HepG2 (cell line): ENCODE data around the gene NFE2L3. TPM values are rescaled to one million over a fixed set of nuclear protein-coding genes. Genes with fewer than 3 reads are reported as not detected.

ENCODE experiments used
- ATAC-seq: fragments of 200-7000 bp; cut with Tn5 transposase; 3 replicates; pipeline ENCODE4 v1.9.1; 2020; ENCODE audit warnings: mild to moderate bottlenecking, moderate library complexity
- BruUV-seq: library from RNA; stranded (reverse); fragments of 400-500 nt; replicated peaks from 2 replicates; lab custom pipeline; 2021; lab: Mats Ljungman, UMichigan
- CTCF ChIA-PET: fragments of 300-600 bp; formaldehyde crosslinking; extraction: SDS; loops from one replicate; lab custom pipeline; 2021; ENCODE audit warnings: low total read pairs, inconsistent platforms, low intra/inter-chr PET ratio; lab: Yijun Ruan, JAX
- POLR2A ChIA-PET: fragments of 350-600 bp; sonication (Branson Sonifier 250); formaldehyde crosslinking; loops from one replicate; lab custom pipeline; 2020; ENCODE audit warnings: antibody characterized with exemption, inconsistent platforms; lab: Yijun Ruan, JAX
- DNase-seq: peaks from one replicate; pipeline ENCODE4 v3.0.0-alpha.2; 2015; ENCODE audit warnings: low spot score
- FAIRE-seq: peaks from 3 replicates; lab custom pipeline; 2011; peaks lifted over from hg19 to GRCh38; lab: Jason Lieb, UNC
- H2AFZ ChIP-seq: one replicate; pipeline ENCODE4 v1.6.1; 2011; ENCODE audit warnings: low read length, inconsistent platforms
- H3K27ac ChIP-seq: fragments of 300-600 bp; 3 replicates; pipeline ENCODE4 v1.8.0; 2011; ENCODE audit warnings: mixed run types, mild to moderate bottlenecking, mixed read lengths, low read length, inconsistent platforms; ENCODE audit not compliant: insufficient read depth; ENCODE audit errors: extremely low read length
- H3K27me3 ChIP-seq, 2 experiments: fragments of 200-600 bp in 1 of 2; 2 replicates in 1 of 2; 3 replicates in 1 of 2; pipeline versions ENCODE4 v1.6.0 to v1.8.0; 2011; ENCODE audit warnings: low read length in 2 of 2, mild to moderate bottlenecking in 2 of 2, moderate library complexity in 2 of 2, inconsistent platforms in 1 of 2; ENCODE audit not compliant: insufficient read depth in 2 of 2, control insufficient read depth in 1 of 2
- H3K36me3 ChIP-seq, 2 experiments: fragments of 200-600 bp in 1 of 2; replicated peaks in 1 of 2; 2 replicates in 1 of 2; 3 replicates in 1 of 2; pipeline versions ENCODE4 v1.5.1 to v1.8.0; 2011; ENCODE audit warnings: low read length in 2 of 2, inconsistent platforms in 1 of 2; ENCODE audit not compliant: insufficient read depth in 2 of 2, control insufficient read depth in 1 of 2
- H3K4me1 ChIP-seq: 2 replicates; pipeline ENCODE4 v1.5.1; 2012; ENCODE audit warnings: low read length, inconsistent platforms; ENCODE audit not compliant: insufficient read depth
- H3K4me2 ChIP-seq: 2 replicates; pipeline ENCODE4 v1.6.0; 2011; ENCODE audit warnings: low read depth, low read length, inconsistent platforms
- H3K4me3 ChIP-seq, 3 experiments: fragments of 200-600 bp in 1 of 3; sonication (generic), shearing (Covaris generic) in 1 of 3; replicated peaks in 1 of 3; 2 replicates each; pipeline ENCODE4 v1.5.1; 2011 to 2016; ENCODE audit warnings: low read length in 3 of 3, inconsistent platforms in 2 of 3, low read depth in 2 of 3, mild to moderate bottlenecking in 2 of 3, control low read depth in 1 of 3, mixed read lengths in 1 of 3; ENCODE audit not compliant: insufficient read depth in 1 of 3
- H3K79me2 ChIP-seq: one replicate; pipeline ENCODE4 v1.6.1; 2011; ENCODE audit warnings: low read length, inconsistent platforms; ENCODE audit not compliant: insufficient read depth
- H3K9ac ChIP-seq: 2 replicates; pipeline ENCODE4 v1.6.0; 2011; ENCODE audit warnings: mild to moderate bottlenecking, low read depth, low read length, inconsistent platforms; ENCODE audit not compliant: insufficient read depth
- H3K9me3 ChIP-seq: 2 replicates; pipeline ENCODE4 v1.5.1; 2012; ENCODE audit warnings: mild to moderate bottlenecking, low read length
- H4K20me1 ChIP-seq: 2 replicates; pipeline ENCODE4 v1.6.0; 2011; ENCODE audit warnings: inconsistent platforms, mild to moderate bottlenecking, low read length, moderate library complexity; ENCODE audit not compliant: insufficient read depth
- AHR ChIP-seq: IDR thresholded peaks from 2 replicates; pipeline ENCODE4 v1.6.1; 2018; ENCODE audit warnings: missing genetic modification reagents, missing compliant biosample characterization
- CEBPB ChIP-seq: IDR thresholded peaks from 2 replicates; pipeline ENCODE4 v1.6.1; 2011; ENCODE audit warnings: low read depth, low read length, improper control_type of control experiment, borderline replicate concordance
- KLF6 ChIP-seq: IDR thresholded peaks from 2 replicates; pipeline ENCODE4 v1.8.0; 2016; ENCODE audit warnings: missing biosample characterization, missing genetic modification reagents
- MED8 ChIP-seq: sonication (generic); formaldehyde crosslinking; IDR thresholded peaks from 2 replicates; pipeline ENCODE4 v1.8.1; 2023; ENCODE audit warnings: mild to moderate bottlenecking, missing genetic modification reagents; ENCODE audit not compliant: insufficient replicate concordance
- MEIS1 ChIP-seq: sonication (generic); formaldehyde crosslinking; IDR thresholded peaks from 2 replicates; pipeline ENCODE4 v1.9.0; 2021; ENCODE audit warnings: mild to moderate bottlenecking, missing genetic modification reagents, moderate library complexity, borderline replicate concordance
- MXI1 ChIP-seq: IDR thresholded peaks from 3 replicates; pipeline ENCODE4 v1.6.1; 2012; ENCODE audit warnings: low read depth, low read length, inconsistent platforms, borderline replicate concordance
- NPAS2 ChIP-seq: sonication (generic); formaldehyde crosslinking; IDR thresholded peaks from 2 replicates; pipeline ENCODE4 v1.8.0; 2022; ENCODE audit warnings: mild to moderate bottlenecking, missing genetic modification reagents, borderline replicate concordance
- PRPF4 ChIP-seq: fragments of 200-400 bp; formaldehyde crosslinking; IDR thresholded peaks from 2 replicates; pipeline ENCODE4 v1.6.1; 2016; ENCODE audit warnings: low read length, low read depth; ENCODE audit not compliant: poor library complexity, severe bottlenecking
- SYNCRIP ChIP-seq: fragments of 200-400 bp; formaldehyde crosslinking; IDR thresholded peaks from 2 replicates; pipeline ENCODE4 v1.6.1; 2018; ENCODE audit warnings: mild to moderate bottlenecking, low read depth, low read length; ENCODE audit not compliant: insufficient read depth
- ZFP82 ChIP-seq: sonication (generic); formaldehyde crosslinking; IDR thresholded peaks from 2 replicates; pipeline ENCODE4 v1.5.1; 2020; ENCODE audit warnings: mild to moderate bottlenecking, missing genetic modification reagents, borderline replicate concordance
- ZNF17 ChIP-seq: sonication (generic); formaldehyde crosslinking; IDR thresholded peaks from 2 replicates; pipeline ENCODE4 v1.5.0; 2020; ENCODE audit warnings: mild to moderate bottlenecking, missing genetic modification reagents
- WGBS: methylation state at CpG from one replicate; pipeline ENCODE4 v1.1.6; 2017; ENCODE audit warnings: low lambda C conversion rate; 5-methylcytosine and 5-hydroxymethylcytosine counted together
- in situ Hi-C: cut with HindIII; loops from 2 replicates; pipeline ENCODE4 v1.10.0; 2017; ENCODE audit warnings: low pct_unique_long_range_greater_than_20kb; ENCODE audit not compliant: extremely low pct_ligation_motif_present
- intact Hi-C: fragments of 100-400 bp; cut with micrococcal nuclease; formaldehyde crosslinking; loops from one replicate; pipeline ENCODE4 v1.10.0; 2022; ENCODE audit not compliant: unreplicated experiment
- polyA plus RNA-seq, 8 experiments: library from polyadenylated mRNA; depleted of rRNA in 3 of 8; stranded (reverse) in 7 of 8; unstranded in 1 of 8; fragments of >200 nt; fragmentation: Illumina TruSeq in 4 of 8; extraction: Trizol in 4 of 8; gene quantifications; 2 replicates each; pipeline versions ENCODE4 v1.2.1 to v1.2.3, GENCODE V29; 2011 to 2016; ENCODE audit warnings: low read depth in 4 of 8, missing spikeins in 1 of 8, mixed read lengths in 1 of 8; ENCODE audit not compliant: insufficient read depth in 1 of 8
- total RNA-seq, 5 experiments: library from RNA; depleted of rRNA; stranded (reverse); fragments of >200 nt; fragmentation: Illumina TruSeq; extraction: Trizol; gene quantifications; 2 replicates each; pipeline ENCODE4 v1.2.3, GENCODE V29; 2016; ENCODE audit warnings: low read depth in 1 of 5
- TF ChIP-seq, protein P1 (sequence below): sonication (generic); formaldehyde crosslinking; IDR thresholded peaks from 2 replicates; pipeline ENCODE4 v1.5.1; 2020; ENCODE audit warnings: missing genetic modification reagents, mild to moderate bottlenecking, borderline replicate concordance
- TF ChIP-seq, protein P2 (sequence below): conservative IDR thresholded peaks from 2 replicates; pipeline ENCODE4 v1.6.1; 2018; ENCODE audit warnings: missing genetic modification reagents
- TF ChIP-seq, protein P3 (sequence below): sonication (generic); formaldehyde crosslinking; IDR thresholded peaks from 2 replicates; pipeline ENCODE4 v1.5.1; 2020; ENCODE audit warnings: mild to moderate bottlenecking, moderate library complexity, missing genetic modification reagents
- TF ChIP-seq, protein P4 (sequence below): sonication (generic); formaldehyde crosslinking; IDR thresholded peaks from 2 replicates; pipeline ENCODE4 v1.4.0; 2020; ENCODE audit warnings: missing genetic modification reagents, borderline replicate concordance

NFE2L3 gene
- total and polyA plus RNA-seq, 2 of the 13 experiments (the other 11 are each of a cell fraction or from before 2014, with no cell fraction given), result 11.4 to 19.4 TPM

DNA sequence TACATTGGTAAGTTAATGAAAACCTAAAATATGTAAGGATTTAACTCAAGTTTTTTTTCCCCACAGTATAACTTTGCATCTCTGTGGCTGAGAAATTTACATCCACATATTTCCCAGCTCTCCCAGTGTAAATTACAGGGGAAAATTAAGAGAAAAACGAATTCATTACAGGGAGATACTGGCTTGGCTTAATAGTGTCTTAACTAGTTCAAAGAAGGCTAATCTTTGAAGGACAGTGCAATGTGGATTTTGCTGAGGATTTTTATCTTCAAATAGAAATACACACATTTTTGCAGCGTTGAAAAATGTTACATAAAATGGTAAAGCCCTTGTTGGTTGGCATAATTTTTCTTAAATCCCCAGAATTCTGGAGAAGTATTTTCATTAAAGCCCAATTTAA lies 51.0 kb downstream of the NFE2L3 start:
- H3K4me1 ChIP-seq, result peaks cover 30% of the 10 kb centered on the region
- peak overlapping the region; percentile 91 to 99 (median 98); a peak in 5 of 6 replicates for H3K4me3 ChIP-seq
- CTCF ChIA-PET, result no interaction called here
- peaks cover 83% of the 10 kb centered on the region for H3K79me2 ChIP-seq
- peak overlapping the region; percentile 87 for H3K4me2 ChIP-seq
- no peak for TF ChIP-seq ZFP82 (CRISPR knock-in tag)
- no peak for TF ChIP-seq MED8 (CRISPR knock-in tag)
- no peak for TF ChIP-seq MEIS1 (CRISPR knock-in tag)
- TF ChIP-seq CEBPB, result no peak
- TF ChIP-seq AHR, result no peak
- no peak for TF ChIP-seq NPAS2 (CRISPR knock-in tag)
- TF ChIP-seq, protein P1, sequence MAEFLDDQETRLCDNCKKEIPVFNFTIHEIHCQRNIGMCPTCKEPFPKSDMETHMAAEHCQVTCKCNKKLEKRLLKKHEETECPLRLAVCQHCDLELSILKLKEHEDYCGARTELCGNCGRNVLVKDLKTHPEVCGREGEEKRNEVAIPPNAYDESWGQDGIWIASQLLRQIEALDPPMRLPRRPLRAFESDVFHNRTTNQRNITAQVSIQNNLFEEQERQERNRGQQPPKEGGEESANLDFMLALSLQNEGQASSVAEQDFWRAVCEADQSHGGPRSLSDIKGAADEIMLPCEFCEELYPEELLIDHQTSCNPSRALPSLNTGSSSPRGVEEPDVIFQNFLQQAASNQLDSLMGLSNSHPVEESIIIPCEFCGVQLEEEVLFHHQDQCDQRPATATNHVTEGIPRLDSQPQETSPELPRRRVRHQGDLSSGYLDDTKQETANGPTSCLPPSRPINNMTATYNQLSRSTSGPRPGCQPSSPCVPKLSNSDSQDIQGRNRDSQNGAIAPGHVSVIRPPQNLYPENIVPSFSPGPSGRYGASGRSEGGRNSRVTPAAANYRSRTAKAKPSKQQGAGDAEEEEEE (CRISPR knock-in tag), result no peak
- no peak for TF ChIP-seq ZNF17
- TF ChIP-seq KLF6 (CRISPR knock-in tag), result no peak
- TF ChIP-seq, protein P2, sequence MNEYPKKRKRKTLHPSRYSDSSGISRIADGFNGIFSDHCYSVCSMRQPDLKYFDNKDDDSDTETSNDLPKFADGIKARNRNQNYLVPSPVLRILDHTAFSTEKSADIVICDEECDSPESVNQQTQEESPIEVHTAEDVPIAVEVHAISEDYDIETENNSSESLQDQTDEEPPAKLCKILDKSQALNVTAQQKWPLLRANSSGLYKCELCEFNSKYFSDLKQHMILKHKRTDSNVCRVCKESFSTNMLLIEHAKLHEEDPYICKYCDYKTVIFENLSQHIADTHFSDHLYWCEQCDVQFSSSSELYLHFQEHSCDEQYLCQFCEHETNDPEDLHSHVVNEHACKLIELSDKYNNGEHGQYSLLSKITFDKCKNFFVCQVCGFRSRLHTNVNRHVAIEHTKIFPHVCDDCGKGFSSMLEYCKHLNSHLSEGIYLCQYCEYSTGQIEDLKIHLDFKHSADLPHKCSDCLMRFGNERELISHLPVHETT (CRISPR knock-in tag), result no peak
- TF ChIP-seq, protein P3, sequence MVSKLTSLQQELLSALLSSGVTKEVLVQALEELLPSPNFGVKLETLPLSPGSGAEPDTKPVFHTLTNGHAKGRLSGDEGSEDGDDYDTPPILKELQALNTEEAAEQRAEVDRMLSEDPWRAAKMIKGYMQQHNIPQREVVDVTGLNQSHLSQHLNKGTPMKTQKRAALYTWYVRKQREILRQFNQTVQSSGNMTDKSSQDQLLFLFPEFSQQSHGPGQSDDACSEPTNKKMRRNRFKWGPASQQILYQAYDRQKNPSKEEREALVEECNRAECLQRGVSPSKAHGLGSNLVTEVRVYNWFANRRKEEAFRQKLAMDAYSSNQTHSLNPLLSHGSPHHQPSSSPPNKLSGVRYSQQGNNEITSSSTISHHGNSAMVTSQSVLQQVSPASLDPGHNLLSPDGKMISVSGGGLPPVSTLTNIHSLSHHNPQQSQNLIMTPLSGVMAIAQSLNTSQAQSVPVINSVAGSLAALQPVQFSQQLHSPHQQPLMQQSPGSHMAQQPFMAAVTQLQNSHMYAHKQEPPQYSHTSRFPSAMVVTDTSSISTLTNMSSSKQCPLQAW (CRISPR knock-in tag), result no peak
- no peak for TF ChIP-seq MXI1
- TF ChIP-seq, protein P4, sequence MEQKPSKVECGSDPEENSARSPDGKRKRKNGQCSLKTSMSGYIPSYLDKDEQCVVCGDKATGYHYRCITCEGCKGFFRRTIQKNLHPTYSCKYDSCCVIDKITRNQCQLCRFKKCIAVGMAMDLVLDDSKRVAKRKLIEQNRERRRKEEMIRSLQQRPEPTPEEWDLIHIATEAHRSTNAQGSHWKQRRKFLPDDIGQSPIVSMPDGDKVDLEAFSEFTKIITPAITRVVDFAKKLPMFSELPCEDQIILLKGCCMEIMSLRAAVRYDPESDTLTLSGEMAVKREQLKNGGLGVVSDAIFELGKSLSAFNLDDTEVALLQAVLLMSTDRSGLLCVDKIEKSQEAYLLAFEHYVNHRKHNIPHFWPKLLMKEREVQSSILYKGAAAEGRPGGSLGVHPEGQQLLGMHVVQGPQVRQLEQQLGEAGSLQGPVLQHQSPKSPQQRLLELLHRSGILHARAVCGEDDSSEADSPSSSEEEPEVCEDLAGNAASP, result no peak
- TF ChIP-seq SYNCRIP, result no peak
- TF ChIP-seq PRPF4, result no peak
- DNase-seq, result no peak
- intact Hi-C loops, result loop anchor here (5.0 kb wide), 3 partner anchors 89 to 164 kb away; partner anchors contain the start of gene SNX10
- H3K27me3 ChIP-seq, result no peaks in the 10 kb centered on the region; a peak in 1 of 5 replicates
- no peak for FAIRE-seq
- no TSS peak for BruUV-seq
- POLR2A ChIA-PET, result no interaction called here
- peaks cover 5 to 22% of the 10 kb centered on the region in 2 experiments for H3K36me3 ChIP-seq
- H3K27ac ChIP-seq, result peak overlapping the region; percentile 99
- 3% methylated on average over 2 of the region's 2 CpGs for WGBS
- H3K9me3 ChIP-seq, result no peaks in the 10 kb centered on the region
- in situ Hi-C loops, result loop anchor here (10.0 kb wide), 1 partner anchor 162 kb away; no protein-coding TSS in a partner anchor
- ATAC-seq, result no peak
- H3K9ac ChIP-seq, result peak overlapping the region; percentile 98
- no peak overlapping the region for H2AFZ ChIP-seq
- H4K20me1 ChIP-seq, result peaks cover 54% of the 10 kb centered on the region
